ENCODE results near the gene AFAP1. TPM values are rescaled to one million over a fixed set of nuclear protein-coding genes. Genes with fewer than 3 reads are reported as not detected.

Gene AFAP1
- polyA plus RNA-seq, 3 donors, result not detected

- H3K27ac ChIP-seq (ENCODE audit: low read depth in 1 of 2, low read length in 2 of 2), result no peak overlapping the region
- no peaks in the 10 kb centered on the region for H4K20me1 ChIP-seq (ENCODE audit: insufficient read depth, low read length)
- H3K36me3 ChIP-seq (replicated peaks in 1 of 2; ENCODE audit: control insufficient read depth in 1 of 2, insufficient read depth in 2 of 2, low read length in 2 of 2), result no peaks in the 10 kb centered on the region
- H3K4me3 Mint-ChIP-seq, result peak overlapping the region in 1 of 2 donors; percentile 63
- H3K36me3 Mint-ChIP-seq, result no peaks in the 10 kb centered on the region
- H3K27ac Mint-ChIP-seq, result peak overlapping the region in 1 of 7 donors; percentile 69
- no peak overlapping the region for H2AFZ ChIP-seq (ENCODE audit: insufficient read depth, low read depth, low read length, poor library complexity, severe bottlenecking)
- no peak overlapping the region for H3K4me3 ChIP-seq (replicated peaks in 1 of 3; ENCODE audit: low read depth in 2 of 3, low read length in 3 of 3)
- intact Hi-C loops (cut with micrococcal nuclease), result no loop called here
- H3K9me3 Mint-ChIP-seq, result peaks cover 0 to 4% (median 0%) of the 10 kb centered on the region in 7 donors
- no peak overlapping the region for H3K9ac ChIP-seq (ENCODE audit: insufficient read depth, low read length, poor library complexity, severe bottlenecking)
- H3K9me3 ChIP-seq (replicated peaks in 1 of 2; ENCODE audit: control insufficient read depth in 1 of 2, insufficient read depth in 1 of 2, low read length in 2 of 2), result no peaks in the 10 kb centered on the region
- no peaks in the 10 kb centered on the region for H3K79me2 ChIP-seq (ENCODE audit: insufficient read depth, low read length)
- WGBS (ENCODE audit: insufficient coverage), result 58% methylated on average over 13 of the region's 13 CpGs
- peaks cover 8% of the 10 kb centered on the region for H3K4me1 Mint-ChIP-seq
- peaks cover 25 to 31% (median 27%) of the 10 kb centered on the region in 3 donors for H3K27me3 Mint-ChIP-seq (ENCODE audit: low read depth in 3 of 3)
- no peak for DNase-seq
- TF ChIP-seq CTCF (IDR thresholded peaks at IDR 0.05), result no peak
- H3K27me3 ChIP-seq (ENCODE audit: control insufficient read depth in 2 of 2, insufficient read depth in 2 of 2, low read length in 2 of 2), result peaks cover 0 to 4% of the 10 kb centered on the region in 2 donors
- H3K4me2 ChIP-seq (replicated peaks; ENCODE audit: extremely low read depth, low read length, poor library complexity, severe bottlenecking), result no peak overlapping the region
- H3K4me1 ChIP-seq (ENCODE audit: control insufficient read depth in 1 of 2, insufficient read depth in 2 of 2, low read length in 2 of 2), result no peaks in the 10 kb centered on the region
These were observed 30.8 kb upstream of the AFAP1 start for GRCh38 chr4:7970361-7970946.

GRCh38 chr4:7968262-7968896 lies 28.7 kb upstream of the AFAP1 start:
- no peak overlapping the region for H3K9ac ChIP-seq (ENCODE audit: insufficient read depth, low read length, poor library complexity, severe bottlenecking)
- Mint-ChIP-seq H3K36me3 (no peaks in the 10 kb centered on the region), H3K27me3 (ENCODE audit: low read depth in 3 of 3) (peaks cover 27 to 35% (median 33%) of the 10 kb centered on the region in 3 donors), H3K4me3 (peak overlapping the region in 1 of 2 donors; percentile 9), H3K9me3 (peaks cover 0 to 4% (median 0%) of the 10 kb centered on the region in 7 donors), H3K27ac (no peak overlapping the region), H3K4me1 (peaks cover 11% of the 10 kb centered on the region)
- H3K9me3 ChIP-seq (replicated peaks in 1 of 2; ENCODE audit: control insufficient read depth in 1 of 2, insufficient read depth in 1 of 2, low read length in 2 of 2), result no peaks in the 10 kb centered on the region
- H3K27me3 ChIP-seq (ENCODE audit: control insufficient read depth in 2 of 2, insufficient read depth in 2 of 2, low read length in 2 of 2), result peaks cover 0 to 4% of the 10 kb centered on the region in 2 donors
- H3K27ac ChIP-seq (ENCODE audit: low read depth in 1 of 2, low read length in 2 of 2), result no peak overlapping the region
- H3K4me3 ChIP-seq (replicated peaks in 1 of 3; ENCODE audit: low read depth in 2 of 3, low read length in 3 of 3), result no peak overlapping the region
- 52% methylated on average over 11 of the region's 16 CpGs for WGBS (ENCODE audit: insufficient coverage)
- no peaks in the 10 kb centered on the region for H4K20me1 ChIP-seq (ENCODE audit: insufficient read depth, low read length)
- H3K4me2 ChIP-seq (replicated peaks; ENCODE audit: extremely low read depth, low read length, poor library complexity, severe bottlenecking), result no peak overlapping the region
- H3K36me3 ChIP-seq (replicated peaks in 1 of 2; ENCODE audit: control insufficient read depth in 1 of 2, insufficient read depth in 2 of 2, low read length in 2 of 2), result no peaks in the 10 kb centered on the region
- H2AFZ ChIP-seq (ENCODE audit: insufficient read depth, low read depth, low read length, poor library complexity, severe bottlenecking), result no peak overlapping the region
- no peaks in the 10 kb centered on the region for H3K4me1 ChIP-seq (ENCODE audit: control insufficient read depth in 1 of 2, insufficient read depth in 2 of 2, low read length in 2 of 2)
- intact Hi-C loops (cut with micrococcal nuclease), result no loop called here
- DNase-seq, result no peak
- H3K79me2 ChIP-seq (ENCODE audit: insufficient read depth, low read length), result no peaks in the 10 kb centered on the region
- no peak for TF ChIP-seq CTCF (IDR thresholded peaks at IDR 0.05)
